GM19463 (cell line): Measurements from ENCODE around the gene UBE2U.

Experiments used
- ATAC-seq: cut with Tn5 transposase; IDR thresholded peaks from one replicate; pipeline ENCODE4 v1.9.1; 2021; ENCODE audit warnings: mild to moderate bottlenecking, moderate library complexity; ENCODE audit not compliant: unreplicated experiment

The UBE2U gene

GRCh38 chr1:64287071-64287470 is 83.6 kb downstream of the UBE2U start:
- ATAC-seq: no peak

- no peak for ATAC-seq
These were observed 87.0 kb downstream of the UBE2U start for GRCh38 chr1:64290420-64290819.

GRCh38 chr1:64291931-64292330 is 88.5 kb downstream of the UBE2U start:
- ATAC-seq: no peak

- ATAC-seq: no peak
These were observed 89.0 kb downstream of the UBE2U start for GRCh38 chr1:64292399-64292798.

GRCh38 chr1:64293820-64294219 is 90.4 kb downstream of the UBE2U start:
- no peak for ATAC-seq

- ATAC-seq: no peak
These were observed 91.7 kb downstream of the UBE2U start for GRCh38 chr1:64295136-64295535.

- ATAC-seq: no peak
These were observed 92.1 kb downstream of the UBE2U start for GRCh38 chr1:64295561-64295960.

GRCh38 chr1:64296459-64296858 is 93.0 kb downstream of the UBE2U start:
- no peak for ATAC-seq

GRCh38 chr1:64302194-64302593 is 98.8 kb downstream of the UBE2U start:
- no peak for ATAC-seq

GRCh38 chr1:64302971-64303370 is 99.5 kb downstream of the UBE2U start:
- no peak for ATAC-seq

GRCh38 chr1:64304823-64305222 is 101.4 kb downstream of the UBE2U start:
- ATAC-seq: no peak

GRCh38 chr1:64308866-64309265 is 105.4 kb downstream of the UBE2U start:
- ATAC-seq: no peak

GRCh38 chr1:64309431-64309831 is 106.0 kb downstream of the UBE2U start:
- no peak for ATAC-seq

GRCh38 chr1:64310760-64311159 is 107.3 kb downstream of the UBE2U start:
- no peak for ATAC-seq

- no peak for ATAC-seq
These were observed 109.0 kb downstream of the UBE2U start for GRCh38 chr1:64312431-64312830.

- ATAC-seq: no peak
These were observed 112.0 kb downstream of the UBE2U start for GRCh38 chr1:64315402-64315801.
